ENCODE measurements around the gene GPR161.

GRCh38 chr1:168116327-168116799, 20.4 kb downstream of the GPR161 start:
- TF ChIP-seq CTCF (IDR thresholded peaks at IDR 0.05) (no peak), PHF8 (IDR thresholded peaks at IDR 0.05; ENCODE audit: borderline replicate concordance, low read depth) (no peak), CEBPB (IDR thresholded peaks at IDR 0.05) (no peak), NR3C1 (IDR thresholded peaks at IDR 0.05) (no peak), RFX5 (IDR thresholded peaks at IDR 0.05) (no peak), BHLHE40 (IDR thresholded peaks at IDR 0.05; ENCODE audit: low read depth, low read length) (no peak), POLR2A (IDR thresholded peaks at IDR 0.05; ENCODE audit: low read length) (no peak)

Data from A549 (cell line).